IMR-90 (cell line): Measurements from ENCODE around the gene POLR2M. TPM values are rescaled to one million over a fixed set of nuclear protein-coding genes. Genes with fewer than 3 reads are reported as not detected.

Experiments used
- ATAC-seq: fragments of 200-7000 bp; cut with Tn5 transposase; 2 replicates; pipeline ENCODE4 v1.9.1; 2020; ENCODE audit warnings: low read depth, mild to moderate bottlenecking, moderate library complexity
- BruUV-seq: library from RNA; stranded (reverse); fragments of 400-500 nt; replicated peaks from 2 replicates; lab custom pipeline; 2021; lab: Mats Ljungman, UMichigan
- CTCF ChIA-PET: fragments of 300-600 bp; formaldehyde crosslinking; extraction: SDS; loops from one replicate; lab custom pipeline; 2021; ENCODE audit warnings: antibody characterized with exemption; lab: Yijun Ruan, JAX
- POLR2A ChIA-PET: fragments of 300-600 bp; sonication (Branson Sonifier 250); formaldehyde crosslinking; loops from one replicate; lab custom pipeline; 2022; ENCODE audit warnings: antibody characterized with exemption; ENCODE audit not compliant: unreplicated experiment; lab: Charles Lee
- DNase-seq: peaks from one replicate; pipeline ENCODE4 v3.0.0; 2013
- H2AFZ ChIP-seq: replicated peaks from 2 replicates; pipeline ENCODE3; 2013; ENCODE audit warnings: low read length, mild to moderate bottlenecking; ENCODE audit not compliant: poor library complexity
- H2AK5ac ChIP-seq: 2 replicates; pipeline ENCODE4 v1.6.1; 2013; ENCODE audit warnings: low read depth, low read length, inconsistent platforms
- H2AK9ac ChIP-seq: replicated peaks from 2 replicates; pipeline ENCODE3; 2013; ENCODE audit warnings: mild to moderate bottlenecking, low read depth, low read length, moderate library complexity; ENCODE audit not compliant: poor library complexity
- H2BK120ac ChIP-seq: 2 replicates; pipeline ENCODE4 v1.6.1; 2013; ENCODE audit warnings: low read depth, low read length, inconsistent platforms
- H2BK15ac ChIP-seq: 3 replicates; pipeline ENCODE4 v1.6.1; 2013; ENCODE audit warnings: low read depth, low read length, inconsistent platforms
- H2BK20ac ChIP-seq: 2 replicates; pipeline ENCODE4 v1.6.1; 2013; ENCODE audit warnings: low read depth, mild to moderate bottlenecking, inconsistent platforms, low read length, moderate library complexity
- H2BK5ac ChIP-seq: 2 replicates; pipeline ENCODE4 v1.6.1; 2013; ENCODE audit warnings: mild to moderate bottlenecking, low read depth, low read length, inconsistent platforms; ENCODE audit not compliant: poor library complexity, severe bottlenecking
- H3K14ac ChIP-seq: replicated peaks from 2 replicates; pipeline ENCODE4 v1.6.1; 2013; ENCODE audit warnings: low read depth, low read length, inconsistent platforms
- H3K18ac ChIP-seq: 2 replicates; pipeline ENCODE4 v1.6.1; 2013; ENCODE audit warnings: low read depth, low read length, control low read depth
- H3K23ac ChIP-seq: 2 replicates; pipeline ENCODE4 v1.6.1; 2013; ENCODE audit warnings: low read depth, low read length, inconsistent platforms
- H3K27ac ChIP-seq: 2 replicates; pipeline ENCODE4 v1.5.1; 2013; ENCODE audit warnings: mild to moderate bottlenecking, control low read depth, low read length; ENCODE audit not compliant: insufficient read depth
- H3K27me3 ChIP-seq: 2 replicates; pipeline ENCODE4 v1.6.1; 2013; ENCODE audit warnings: low read length; ENCODE audit not compliant: control insufficient read depth, insufficient read depth
- H3K36me3 ChIP-seq: 2 replicates; pipeline ENCODE4 v1.6.1; 2013; ENCODE audit warnings: low read length, mixed read lengths; ENCODE audit not compliant: control insufficient read depth, insufficient read depth
- H3K4ac ChIP-seq: 2 replicates; pipeline ENCODE4 v1.6.1; 2013; ENCODE audit warnings: low read depth, low read length, inconsistent platforms
- H3K4me1 ChIP-seq: 2 replicates; pipeline ENCODE4 v1.6.1; 2013; ENCODE audit warnings: low read length, mixed read lengths; ENCODE audit not compliant: control insufficient read depth, insufficient read depth
- H3K4me2 ChIP-seq: 2 replicates; pipeline ENCODE4 v1.6.1; 2013; ENCODE audit warnings: low read depth, mild to moderate bottlenecking, control low read depth, low read length, moderate library complexity
- H3K4me3 ChIP-seq: 2 replicates; pipeline ENCODE4 v1.5.1; 2013; ENCODE audit warnings: low read depth, mild to moderate bottlenecking, control low read depth, low read length, moderate library complexity; ENCODE audit not compliant: insufficient read depth
- H3K56ac ChIP-seq: 2 replicates; pipeline ENCODE4 v1.6.1; 2013; ENCODE audit warnings: low read length, inconsistent platforms; ENCODE audit not compliant: insufficient read depth; ENCODE audit errors: extremely low read depth
- H3K79me1 ChIP-seq, 2 experiments: 2 replicates each; pipeline ENCODE4 v1.6.1; 2013; ENCODE audit warnings: low read length in 2 of 2, inconsistent platforms in 1 of 2, low read depth in 1 of 2
- H3K9ac ChIP-seq: 2 replicates; pipeline ENCODE4 v1.6.1; 2013; ENCODE audit warnings: low read depth, low read length, control low read depth
- H3K9me1 ChIP-seq: 2 replicates; pipeline ENCODE4 v1.6.1; 2013; ENCODE audit warnings: low read length, inconsistent platforms; ENCODE audit not compliant: insufficient read depth
- H3K9me3 ChIP-seq: 2 replicates; pipeline ENCODE4 v1.6.1; 2013; ENCODE audit warnings: low read length; ENCODE audit not compliant: control insufficient read depth, insufficient read depth
- H4K20me1 ChIP-seq: 2 replicates; pipeline ENCODE4 v1.6.1; 2013; ENCODE audit warnings: low read length, inconsistent platforms; ENCODE audit not compliant: insufficient read depth
- H4K5ac ChIP-seq: 2 replicates; pipeline ENCODE4 v1.6.1; 2013; ENCODE audit warnings: mild to moderate bottlenecking, low read depth, low read length, control low read depth
- H4K8ac ChIP-seq, 2 experiments: 2 replicates each; pipeline ENCODE4 v1.6.1; 2013; ENCODE audit warnings: low read depth in 2 of 2, low read length in 2 of 2, control low read depth in 1 of 2, inconsistent platforms in 1 of 2
- H4K91ac ChIP-seq: 2 replicates; pipeline ENCODE4 v1.6.1; 2013; ENCODE audit warnings: low read depth, low read length, inconsistent platforms; ENCODE audit not compliant: insufficient read depth
- BHLHE40 ChIP-seq: fragments of 150-350 bp; IDR thresholded peaks from 2 replicates; pipeline ENCODE4 v1.6.1; 2016; ENCODE audit warnings: mild to moderate bottlenecking, low read depth, low read length
- CEBPB ChIP-seq: IDR thresholded peaks from 2 replicates; pipeline ENCODE4 v1.6.1; 2012; ENCODE audit warnings: low read depth, low read length, improper control_type of control experiment
- CHD1 ChIP-seq: IDR thresholded peaks from 2 replicates; pipeline ENCODE4 v1.6.1; 2012; ENCODE audit warnings: low read depth, low read length, improper control_type of control experiment
- FOS ChIP-seq: fragments of 150-350 bp; IDR thresholded peaks from 2 replicates; pipeline ENCODE4 v1.6.1; 2016; ENCODE audit warnings: low read depth, low read length
- NFE2L2 ChIP-seq: fragments of 150-350 bp; IDR thresholded peaks from 2 replicates; pipeline ENCODE4 v1.6.1; 2016; ENCODE audit warnings: low read depth, mild to moderate bottlenecking, low read length
- RCOR1 ChIP-seq: IDR thresholded peaks from 2 replicates; pipeline ENCODE4 v1.6.1; 2012; ENCODE audit warnings: mild to moderate bottlenecking, low read length, improper control_type of control experiment; ENCODE audit not compliant: insufficient replicate concordance
- WGBS, 2 experiments: methylation state at CpG; one replicate each; pipeline versions ENCODE4 v1.1.5 to v1.1.7; 2013; ENCODE audit warnings: missing lambda C conversion rate in 2 of 2; ENCODE audit not compliant: insufficient read length in 1 of 2; ENCODE audit errors: extremely low coverage in 2 of 2; 5-methylcytosine and 5-hydroxymethylcytosine counted together
- dilution Hi-C: fragments of 300-500 bp; cut with HindIII; formaldehyde crosslinking; loops from one replicate; pipeline ENCODE4 v1.14.3; 2018; ENCODE audit warnings: low sequenced_read_pairs; ENCODE audit not compliant: unreplicated experiment
- in situ Hi-C: fragments of 300-500 bp; cut with MboI; formaldehyde crosslinking; loops from 3 replicates; pipeline ENCODE4 v1.14.3; 2019; ENCODE audit warnings: low sequenced_read_pairs, inconsistent platforms, mixed read lengths
- intact Hi-C: fragments of 100-400 bp; cut with micrococcal nuclease; formaldehyde crosslinking; loops from 2 replicates; pipeline ENCODE4 v1.10.0; 2022
- polyA plus RNA-seq, 3 experiments: library from polyadenylated mRNA; depleted of rRNA; stranded (reverse); fragments of >200 nt; gene quantifications; 2 replicates each; pipeline ENCODE4 v1.2.3, GENCODE V29; 2012; ENCODE audit warnings: low replicate concordance in 1 of 3
- total RNA-seq: library from RNA; depleted of rRNA; stranded (reverse); fragments of >200 nt; gene quantifications from 2 replicates; pipeline ENCODE4 v1.2.3, GENCODE V29; 2012
- TF ChIP-seq, protein P1 (sequence below): fragments of 150-350 bp; IDR thresholded peaks from 2 replicates; pipeline ENCODE4 v1.6.1; 2017; ENCODE audit warnings: mild to moderate bottlenecking, antibody characterized with exemption, low read length, low read depth
- TF ChIP-seq, protein P2 (sequence below): fragments of 150-350 bp; IDR thresholded peaks from 2 replicates; pipeline ENCODE4 v1.6.1; 2016; ENCODE audit warnings: low read depth, mild to moderate bottlenecking, low read length, moderate library complexity, borderline replicate concordance

Gene POLR2M
- total and polyA plus RNA-seq, 2 of the 4 experiments (the other 2 are of a cell fraction), result 60.8 to 117 TPM

DNA sequence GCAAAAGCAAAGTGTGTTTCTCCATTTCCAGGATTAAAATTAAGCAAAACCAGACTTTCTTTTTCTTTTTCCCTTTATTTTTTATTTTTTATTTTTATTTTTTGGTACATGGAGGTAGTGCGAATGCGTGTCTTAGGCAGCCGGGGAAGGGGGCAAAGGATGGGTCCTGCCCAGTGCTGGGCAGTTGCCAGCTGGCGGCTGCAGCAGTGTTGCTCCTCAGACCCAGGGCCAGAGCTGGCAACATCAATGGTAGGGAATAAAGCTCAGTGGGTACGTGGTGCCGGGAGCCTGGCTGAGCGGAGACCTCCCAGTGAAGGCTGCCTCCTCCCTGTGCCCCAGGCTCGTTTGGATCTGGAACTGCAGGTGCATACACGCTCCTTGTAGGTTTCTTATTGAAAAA is 46.3 kb downstream of the POLR2M start:
- Histone ChIP-seq H3K4me2 (no peak overlapping the region), H3K4me3 (no peak overlapping the region), H2BK5ac (no peak overlapping the region), H3K9ac (no peak overlapping the region), H2AFZ (no peak overlapping the region), H3K14ac (no peak overlapping the region), H2AK5ac (no peak overlapping the region), H3K4ac (no peak overlapping the region), H4K91ac (no peak overlapping the region), H4K20me1 (no peaks in the 10 kb centered on the region), H2BK20ac (no peak overlapping the region), H3K56ac (no peak overlapping the region), H3K27me3 (peaks cover under 1% of the 10 kb centered on the region), H2BK120ac (no peak overlapping the region), H2AK9ac (no peak overlapping the region), H3K27ac (no peak overlapping the region), H3K18ac (no peak overlapping the region), H3K36me3 (no peaks in the 10 kb centered on the region), H4K8ac (no peak overlapping the region), H3K4me1 (no peaks in the 10 kb centered on the region), H3K9me3 (no peaks in the 10 kb centered on the region), H2BK15ac (no peak overlapping the region), H3K9me1 (no peaks in the 10 kb centered on the region), H4K5ac (no peak overlapping the region), H3K79me1 (no peaks in the 10 kb centered on the region), H3K23ac (no peak overlapping the region)
- in situ Hi-C loops (no loop called here), intact Hi-C loops (loop anchor here (5.0 kb wide), 3 partner anchors 86 to 429 kb away; partner anchors contain the start of gene ALDH1A2), dilution Hi-C loops (no loop called here)
- no peak for TF ChIP-seq BHLHE40
- TF ChIP-seq, protein P1, sequence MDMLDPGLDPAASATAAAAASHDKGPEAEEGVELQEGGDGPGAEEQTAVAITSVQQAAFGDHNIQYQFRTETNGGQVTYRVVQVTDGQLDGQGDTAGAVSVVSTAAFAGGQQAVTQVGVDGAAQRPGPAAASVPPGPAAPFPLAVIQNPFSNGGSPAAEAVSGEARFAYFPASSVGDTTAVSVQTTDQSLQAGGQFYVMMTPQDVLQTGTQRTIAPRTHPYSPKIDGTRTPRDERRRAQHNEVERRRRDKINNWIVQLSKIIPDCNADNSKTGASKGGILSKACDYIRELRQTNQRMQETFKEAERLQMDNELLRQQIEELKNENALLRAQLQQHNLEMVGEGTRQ, result no peak
- no peak for TF ChIP-seq CHD1
- no peak for TF ChIP-seq FOS
- TF ChIP-seq NFE2L2, result no peak
- TF ChIP-seq, protein P2, sequence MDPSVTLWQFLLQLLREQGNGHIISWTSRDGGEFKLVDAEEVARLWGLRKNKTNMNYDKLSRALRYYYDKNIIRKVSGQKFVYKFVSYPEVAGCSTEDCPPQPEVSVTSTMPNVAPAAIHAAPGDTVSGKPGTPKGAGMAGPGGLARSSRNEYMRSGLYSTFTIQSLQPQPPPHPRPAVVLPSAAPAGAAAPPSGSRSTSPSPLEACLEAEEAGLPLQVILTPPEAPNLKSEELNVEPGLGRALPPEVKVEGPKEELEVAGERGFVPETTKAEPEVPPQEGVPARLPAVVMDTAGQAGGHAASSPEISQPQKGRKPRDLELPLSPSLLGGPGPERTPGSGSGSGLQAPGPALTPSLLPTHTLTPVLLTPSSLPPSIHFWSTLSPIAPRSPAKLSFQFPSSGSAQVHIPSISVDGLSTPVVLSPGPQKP, result no peak
- no peak for TF ChIP-seq RCOR1
- no peak for TF ChIP-seq CEBPB
- CTCF ChIA-PET, result interaction anchor here (0.6 kb wide), 1 partner anchor 124 kb away, joined by 4 read pairs; no protein-coding TSS in a partner anchor
- POLR2A ChIA-PET, result no interaction called here
- ATAC-seq (no peak), DNase-seq (no peak)
- WGBS, 2 experiments, result 62% methylated on average over 3 of the region's 9 CpGs; no CpG with 5 or more reads in 1 of the 2 experiments
- no TSS peak for BruUV-seq
